HFF-Myc (cell line): Measurements from ENCODE around the gene DAAM1.

Source experiments
- DNase-seq: peaks from one replicate; pipeline ENCODE4 v3.0.0-alpha.2; 2011; ENCODE audit warnings: low read depth; ENCODE audit errors: extremely low read depth
- H3K4me3 ChIP-seq: replicated peaks from 2 replicates; pipeline ENCODE4 v1.5.1; 2011; ENCODE audit warnings: low read depth, mild to moderate bottlenecking, control low read depth, low read length
- TF ChIP-seq, protein P1 (sequence below): IDR thresholded peaks from 2 replicates; pipeline ENCODE4 v1.5.1; 2012; ENCODE audit warnings: mild to moderate bottlenecking, low read depth, low read length, control low read depth; ENCODE audit errors: missing control alignments

Gene DAAM1

GRCh38 chr14:59415836-59416602 lies 227.6 kb downstream of the DAAM1 start:
- TF ChIP-seq, protein P1, sequence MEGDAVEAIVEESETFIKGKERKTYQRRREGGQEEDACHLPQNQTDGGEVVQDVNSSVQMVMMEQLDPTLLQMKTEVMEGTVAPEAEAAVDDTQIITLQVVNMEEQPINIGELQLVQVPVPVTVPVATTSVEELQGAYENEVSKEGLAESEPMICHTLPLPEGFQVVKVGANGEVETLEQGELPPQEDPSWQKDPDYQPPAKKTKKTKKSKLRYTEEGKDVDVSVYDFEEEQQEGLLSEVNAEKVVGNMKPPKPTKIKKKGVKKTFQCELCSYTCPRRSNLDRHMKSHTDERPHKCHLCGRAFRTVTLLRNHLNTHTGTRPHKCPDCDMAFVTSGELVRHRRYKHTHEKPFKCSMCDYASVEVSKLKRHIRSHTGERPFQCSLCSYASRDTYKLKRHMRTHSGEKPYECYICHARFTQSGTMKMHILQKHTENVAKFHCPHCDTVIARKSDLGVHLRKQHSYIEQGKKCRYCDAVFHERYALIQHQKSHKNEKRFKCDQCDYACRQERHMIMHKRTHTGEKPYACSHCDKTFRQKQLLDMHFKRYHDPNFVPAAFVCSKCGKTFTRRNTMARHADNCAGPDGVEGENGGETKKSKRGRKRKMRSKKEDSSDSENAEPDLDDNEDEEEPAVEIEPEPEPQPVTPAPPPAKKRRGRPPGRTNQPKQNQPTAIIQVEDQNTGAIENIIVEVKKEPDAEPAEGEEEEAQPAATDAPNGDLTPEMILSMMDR = no peak
- no peak for DNase-seq

GRCh38 chr14:59417311-59417710 lies 228.8 kb downstream of the DAAM1 start:
- no peak for DNase-seq
- TF ChIP-seq, protein P1 = no peak
- no peak overlapping the region for H3K4me3 ChIP-seq

More at GRCh38 chr14:59415836-59416602, 227.6 kb downstream of the DAAM1 start:
- no peak overlapping the region for H3K4me3 ChIP-seq

- no peak for DNase-seq
- TF ChIP-seq, protein P1 = no peak
These were observed 230.8 kb downstream of the DAAM1 start for GRCh38 chr14:59419303-59419702.

More at GRCh38 chr14:59419303-59419702, 230.8 kb downstream of the DAAM1 start:
- no peak overlapping the region for H3K4me3 ChIP-seq
